GM21529 (cell line): Measurements from ENCODE around the gene ZSWIM6.

Source experiments
- ATAC-seq: cut with Tn5 transposase; IDR thresholded peaks from one replicate; pipeline ENCODE4 v1.9.1; 2021; ENCODE audit not compliant: unreplicated experiment

Gene ZSWIM6

DNA sequence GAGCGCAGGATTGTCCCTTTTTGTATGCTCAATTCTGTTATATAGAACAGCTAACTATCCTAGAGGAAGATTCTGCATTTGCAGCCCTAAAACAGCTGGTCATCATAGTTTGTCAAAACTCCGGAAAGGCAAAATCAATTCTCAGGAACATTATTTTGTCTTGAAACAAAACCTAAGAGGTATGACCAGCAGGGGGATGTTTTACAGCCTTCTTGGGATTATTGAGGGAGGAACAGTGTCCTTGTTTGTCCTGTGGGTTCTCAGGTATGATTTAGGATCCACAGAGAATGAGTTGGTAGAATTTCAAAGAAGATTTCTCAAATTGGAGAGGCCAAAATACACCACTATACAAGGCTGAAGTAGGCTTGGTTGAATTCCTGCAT lies 136.4 kb downstream of the ZSWIM6 start:
- ATAC-seq, result no peak

DNA sequence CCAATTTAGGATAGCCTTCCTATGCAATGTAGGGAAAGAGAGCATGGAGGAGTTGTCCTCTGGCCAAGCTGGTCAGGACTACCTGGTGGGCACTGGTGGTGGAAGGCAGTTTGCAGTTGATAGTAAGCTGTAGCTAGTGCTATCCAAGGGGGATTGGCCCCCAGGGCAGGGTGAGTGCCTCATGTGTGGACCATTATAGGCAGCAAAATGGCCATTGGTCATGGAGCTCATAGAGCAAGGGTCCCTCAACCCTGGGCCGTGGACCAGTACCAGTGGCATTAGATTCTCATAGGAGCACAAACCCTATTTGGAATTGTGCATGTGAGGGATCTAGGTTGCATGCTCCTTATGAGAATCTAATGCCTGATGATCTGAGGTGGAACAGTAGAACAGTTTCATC lies 139.3 kb downstream of the ZSWIM6 start:
- no peak for ATAC-seq

DNA sequence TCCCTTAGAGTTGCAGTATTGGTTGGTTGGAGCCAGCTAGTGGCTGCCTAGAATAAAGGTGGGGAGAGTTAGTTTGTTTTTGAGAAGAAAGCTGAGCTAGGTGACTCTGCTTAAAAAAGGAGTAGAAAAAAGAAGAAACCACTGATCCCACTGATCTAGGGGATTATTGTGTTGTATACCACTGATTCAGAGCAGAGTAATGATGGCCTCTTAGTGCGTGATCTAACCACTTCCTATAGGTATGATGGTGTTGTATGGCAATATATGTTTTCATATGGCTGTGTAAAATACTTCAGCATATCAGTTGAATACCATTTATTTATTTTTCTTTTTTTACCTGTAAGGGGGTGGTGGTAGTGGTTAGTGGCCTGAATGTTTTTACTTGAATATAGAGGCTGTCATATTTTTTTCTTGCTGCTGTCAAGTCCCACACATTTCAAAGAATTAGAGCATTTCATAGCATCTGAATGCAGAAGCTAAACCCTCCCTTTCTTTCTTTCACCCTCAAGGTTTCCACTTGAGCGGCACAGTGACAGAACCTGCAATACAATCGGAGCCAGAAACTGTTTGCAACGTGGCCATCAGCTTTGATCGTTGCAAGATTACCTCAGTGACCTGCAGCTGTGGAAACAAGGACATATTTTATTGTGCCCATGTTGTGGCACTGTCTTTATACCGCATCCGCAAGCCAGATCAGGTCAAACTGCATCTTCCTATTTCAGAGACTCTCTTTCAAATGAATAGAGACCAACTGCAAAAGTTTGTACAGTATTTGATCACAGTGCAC lies 140.3 kb downstream of the ZSWIM6 start:
- no peak for ATAC-seq

DNA sequence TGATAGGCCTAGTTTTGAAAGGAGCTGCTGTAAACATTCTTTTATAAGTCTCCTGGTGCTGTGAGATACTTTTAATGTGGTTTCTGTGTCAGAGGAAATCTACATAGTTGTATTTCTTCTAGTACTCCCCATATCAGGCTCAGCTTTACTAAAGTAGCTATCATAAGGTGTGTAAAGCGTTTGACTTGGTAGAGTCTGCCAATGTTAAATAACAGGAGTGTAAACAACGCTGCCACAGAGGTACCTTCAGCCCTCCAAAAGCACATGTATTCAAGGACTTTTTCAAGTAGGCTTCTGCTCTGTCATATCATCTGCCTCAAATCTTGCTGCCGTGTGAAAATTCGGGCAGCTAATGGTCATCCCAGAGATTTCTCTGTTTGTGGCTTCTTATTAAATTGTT lies 142.7 kb downstream of the ZSWIM6 start:
- ATAC-seq, result no peak

DNA sequence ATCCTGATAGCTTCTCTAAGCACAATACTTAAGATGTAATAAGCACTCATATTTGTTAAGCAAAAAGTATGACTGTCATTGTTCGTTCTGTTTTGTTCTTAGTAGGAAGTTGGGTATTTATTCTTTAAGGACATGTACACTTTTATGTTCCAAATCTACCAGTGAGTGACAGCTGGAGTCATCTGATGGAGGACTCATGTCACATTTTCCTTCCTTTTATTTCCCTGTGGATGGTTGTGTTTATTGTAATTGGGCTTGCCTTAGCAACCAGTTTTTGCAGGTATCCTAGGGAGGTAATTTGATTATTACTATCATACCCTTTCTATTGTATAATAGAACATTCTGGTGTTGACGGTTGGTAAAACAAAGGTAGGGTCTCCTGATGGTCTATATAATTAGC lies 145.7 kb downstream of the ZSWIM6 start:
- no peak for ATAC-seq

DNA sequence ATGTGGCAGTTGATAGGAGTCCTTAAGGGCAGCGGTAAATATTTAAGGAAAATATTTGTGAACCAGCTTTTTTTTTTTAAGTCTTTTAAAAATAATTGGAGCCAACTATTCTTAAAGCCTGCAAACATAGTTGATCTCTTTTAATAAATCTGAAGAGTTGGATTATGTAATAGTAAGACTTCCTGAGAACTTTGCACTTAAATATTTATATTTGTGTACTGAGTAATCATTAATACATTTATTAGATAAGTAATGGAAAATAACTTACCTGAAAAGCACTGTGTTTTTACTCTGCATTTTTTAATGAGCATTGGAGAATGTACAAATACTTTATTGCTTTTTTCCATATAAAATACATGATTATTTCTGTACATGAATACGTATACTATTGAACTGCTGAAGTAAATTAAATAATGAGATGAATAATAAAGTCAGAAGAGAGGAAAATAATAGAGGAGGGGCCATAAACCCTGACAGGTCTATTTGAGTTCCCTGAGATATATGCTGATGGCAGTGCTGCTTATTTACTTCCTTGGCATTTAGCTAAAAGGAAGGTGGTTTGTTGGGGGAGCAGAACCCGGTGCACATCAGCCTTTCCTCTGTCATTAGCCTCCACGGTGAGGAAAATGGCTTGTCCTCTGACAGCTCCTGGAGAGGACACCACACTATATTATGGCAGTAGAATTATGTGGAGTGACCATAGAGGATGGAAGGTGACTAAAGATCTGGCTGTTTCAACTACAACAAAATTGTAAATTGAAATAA lies 148.0 kb downstream of the ZSWIM6 start:
- no peak for ATAC-seq

DNA sequence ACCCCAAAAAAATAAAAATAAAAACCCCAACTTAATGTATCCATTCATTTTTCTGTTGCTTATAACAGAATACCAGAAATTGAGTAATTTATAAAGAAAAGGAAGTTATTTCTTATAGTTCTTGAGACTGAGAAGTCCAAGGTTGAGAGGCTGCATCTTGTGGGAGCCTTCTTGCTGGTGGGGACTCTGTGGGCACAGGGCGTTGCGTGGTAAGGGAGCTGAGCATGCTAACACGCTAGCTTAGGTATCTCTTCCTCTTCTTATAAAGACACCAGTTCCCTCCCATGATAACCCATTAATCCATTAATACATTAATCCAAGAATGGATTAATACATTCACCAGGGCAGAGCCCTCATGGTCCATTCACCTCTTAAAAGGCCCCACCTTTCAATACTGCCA lies 150.9 kb downstream of the ZSWIM6 start:
- no peak for ATAC-seq

DNA sequence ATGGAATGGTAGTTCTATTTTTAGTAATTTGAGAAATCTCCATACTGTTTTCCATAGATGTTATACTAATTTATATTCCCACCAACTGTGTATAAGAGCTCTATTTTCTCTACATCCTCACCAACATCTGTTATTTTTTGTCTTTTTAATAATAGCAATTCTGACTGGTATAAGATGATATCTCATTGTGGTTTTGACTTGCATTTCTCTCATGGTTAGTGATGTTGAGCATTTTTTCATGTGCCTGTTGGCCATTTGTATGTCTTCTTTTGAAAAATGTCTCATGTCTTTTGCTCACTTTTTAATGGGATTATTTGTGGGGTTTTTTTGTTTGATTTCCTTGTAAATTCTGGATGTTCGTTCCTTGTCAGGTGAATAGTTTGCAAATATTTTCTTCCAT lies 154.4 kb downstream of the ZSWIM6 start:
- no peak for ATAC-seq

DNA sequence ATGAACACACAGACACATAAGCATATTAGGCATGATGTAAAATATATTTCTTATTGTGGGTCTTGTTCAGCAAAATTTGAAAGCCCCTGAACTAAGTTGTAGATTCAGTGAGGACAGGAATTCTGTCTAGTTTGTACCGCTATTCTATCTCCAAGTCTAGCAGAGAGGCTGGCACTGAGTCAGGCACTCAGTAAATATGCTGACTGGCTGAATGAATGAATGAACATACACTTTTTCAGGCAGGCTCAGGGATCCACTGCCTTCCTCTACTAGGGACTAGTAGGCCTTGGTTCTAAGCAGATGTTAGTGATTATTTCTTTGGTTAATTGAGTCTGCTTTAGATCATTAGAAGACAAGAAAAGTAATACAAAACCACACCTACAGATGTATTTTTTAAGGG lies 157.5 kb downstream of the ZSWIM6 start:
- no peak for ATAC-seq

DNA sequence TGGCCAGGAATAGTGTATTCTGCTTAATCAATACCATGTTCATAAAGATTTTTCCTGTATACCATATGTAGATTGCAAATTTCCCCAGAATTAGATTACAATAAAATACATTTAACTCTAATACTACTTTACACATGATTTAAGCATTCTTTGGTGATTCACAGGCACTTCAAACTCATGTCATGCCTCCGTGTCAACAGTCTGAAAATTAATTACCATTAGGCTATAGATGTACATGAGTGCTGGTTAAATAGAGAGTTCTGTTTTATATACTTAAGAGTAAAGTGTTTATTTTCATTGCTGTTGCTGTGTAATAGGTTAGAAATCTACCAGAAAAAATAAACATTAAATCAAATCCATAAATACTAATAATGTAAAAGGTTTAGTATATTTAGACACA lies 159.8 kb downstream of the ZSWIM6 start:
- ATAC-seq, result no peak

DNA sequence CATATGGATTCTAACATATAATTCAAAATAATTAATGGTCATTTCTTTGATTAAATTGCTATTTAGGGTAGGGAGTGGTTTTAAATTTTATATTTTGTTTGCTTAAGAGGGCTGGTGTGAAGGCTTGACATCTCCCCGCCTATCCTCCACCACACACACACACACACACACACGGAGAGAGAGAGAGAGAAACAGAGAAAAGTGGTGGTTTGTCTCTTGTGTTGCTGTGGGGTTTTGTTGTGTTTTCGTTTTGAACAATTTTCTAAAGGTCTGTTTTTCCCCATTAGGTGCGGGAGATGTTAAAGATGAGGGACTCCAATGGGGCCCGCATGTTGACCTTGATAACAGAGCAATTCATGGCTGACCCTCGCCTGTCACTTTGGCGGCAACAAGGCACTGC lies 161.9 kb downstream of the ZSWIM6 start:
- ATAC-seq, result no peak

DNA sequence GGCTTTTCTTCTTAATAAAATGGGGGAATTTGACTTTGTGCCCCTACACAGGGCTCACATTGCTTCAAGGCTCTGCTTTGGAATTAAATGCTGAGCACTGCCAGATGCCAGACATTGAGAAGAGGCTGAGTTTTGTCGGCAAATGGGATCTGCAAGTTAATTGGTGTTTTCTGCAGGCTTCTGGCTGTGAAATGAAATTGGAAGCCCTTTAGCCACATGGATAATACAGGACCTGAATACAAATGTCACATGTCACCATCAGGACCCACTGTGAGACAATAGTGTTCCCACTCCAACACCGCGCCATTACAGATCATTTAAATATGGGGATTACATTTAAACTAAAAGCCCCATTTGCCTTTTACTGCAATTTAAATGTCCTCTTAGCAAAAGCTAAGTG lies 164.4 kb downstream of the ZSWIM6 start:
- no peak for ATAC-seq

DNA sequence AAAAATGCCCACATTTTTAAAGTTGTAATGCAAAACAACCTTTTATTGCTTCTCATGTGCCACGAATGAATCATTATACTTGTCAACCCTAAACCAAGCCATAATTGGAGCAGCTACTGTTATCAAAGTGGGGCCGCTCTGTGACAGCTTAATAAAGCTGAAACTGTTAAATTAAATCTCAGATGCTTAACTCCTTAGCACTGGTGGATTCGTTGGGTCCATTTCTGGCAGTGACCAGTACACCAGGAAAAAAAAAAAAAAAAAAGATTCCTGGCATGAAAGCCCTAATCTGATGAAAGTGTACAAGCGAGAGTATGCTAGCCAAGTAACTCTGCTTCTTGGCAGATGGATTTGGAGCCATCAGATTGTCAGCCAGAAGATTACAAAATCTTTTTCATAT lies 164.8 kb downstream of the ZSWIM6 start:
- no peak for ATAC-seq

DNA sequence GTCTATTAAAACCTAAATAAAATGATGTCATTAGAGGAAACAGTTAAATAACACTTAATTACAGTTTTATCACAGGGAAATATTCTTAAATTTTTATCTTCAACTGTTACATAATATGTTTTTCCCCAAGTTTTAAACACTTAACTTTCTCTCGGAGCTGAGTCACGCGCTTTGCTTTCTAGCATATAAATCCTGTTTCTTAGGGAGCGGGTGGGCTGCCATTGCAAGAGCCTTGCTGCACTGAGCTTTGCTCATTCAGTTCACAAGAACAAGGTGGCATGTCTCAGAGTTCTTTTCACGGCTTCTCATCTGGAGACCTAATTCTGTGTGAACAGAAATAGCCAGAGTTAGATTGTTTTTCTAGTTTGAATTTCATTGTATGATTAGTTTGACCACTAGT lies 166.1 kb downstream of the ZSWIM6 start:
- no peak for ATAC-seq

DNA sequence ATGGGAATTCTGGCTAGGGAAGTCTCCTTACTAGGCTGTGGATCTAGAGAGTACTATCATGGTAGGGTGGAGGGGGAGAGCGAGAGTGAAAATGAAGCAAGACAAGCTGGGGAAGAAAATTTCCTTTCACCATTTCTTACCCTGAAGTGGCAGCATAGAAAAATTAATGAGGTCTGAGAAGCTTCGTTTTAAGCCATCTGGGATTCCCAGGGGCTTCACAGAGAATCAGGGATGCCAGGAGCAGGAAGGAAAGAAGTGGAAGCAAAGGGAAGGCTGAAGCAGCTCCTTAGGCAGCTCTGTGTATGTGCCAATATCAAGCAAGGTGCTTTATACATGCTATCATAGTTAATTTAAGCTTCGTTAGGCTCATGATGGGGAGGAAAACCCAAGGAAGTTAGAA lies 169.9 kb downstream of the ZSWIM6 start:
- ATAC-seq, result no peak

DNA sequence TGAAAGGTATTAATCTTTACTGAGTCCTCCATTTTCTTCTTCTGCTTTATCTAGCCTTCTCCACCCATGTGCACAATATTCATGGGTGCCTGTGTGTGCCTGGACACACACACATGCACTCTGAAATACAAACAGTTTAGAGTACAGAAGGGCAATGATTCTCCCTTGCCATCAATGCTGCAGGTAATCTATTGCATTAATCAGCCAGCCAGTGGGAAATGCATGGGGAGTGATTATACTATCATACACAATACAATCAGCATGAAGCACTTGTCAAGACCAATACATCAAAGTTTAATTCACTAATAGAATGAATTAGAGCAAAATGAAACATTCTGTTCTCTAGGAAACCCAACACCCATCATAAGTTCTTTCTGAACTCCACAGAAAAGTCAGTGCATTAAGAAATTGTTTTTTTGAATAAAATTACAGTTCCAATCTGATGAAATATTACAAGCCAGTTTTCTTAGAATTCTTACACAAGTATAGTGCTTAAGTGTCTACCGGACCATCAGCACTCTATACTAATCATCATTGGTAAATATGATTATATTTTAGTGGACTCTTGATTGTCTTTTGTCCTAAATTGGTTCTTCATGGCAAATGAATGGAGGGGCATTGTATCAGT lies 172.2 kb downstream of the ZSWIM6 start:
- ATAC-seq, result no peak

DNA sequence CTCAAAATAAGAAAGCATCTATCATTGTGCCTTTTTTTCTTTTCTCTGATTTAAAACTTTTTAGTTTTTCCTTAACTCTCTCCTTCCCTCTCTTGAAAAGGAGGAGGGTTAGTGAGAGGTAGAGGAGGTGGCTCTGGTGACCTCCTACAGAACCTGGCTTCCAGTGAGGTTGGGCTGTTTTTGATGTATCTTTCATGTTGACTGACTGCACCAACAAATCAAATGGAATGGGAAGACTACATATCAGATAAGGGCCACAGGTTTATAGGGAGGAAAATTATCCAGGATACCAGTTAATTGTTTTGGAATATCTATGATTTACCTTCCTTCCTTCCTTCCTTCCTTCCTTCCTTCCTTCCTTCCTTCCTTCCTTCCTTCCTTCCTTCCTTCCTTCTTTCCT lies 173.2 kb downstream of the ZSWIM6 start:
- ATAC-seq, result no peak

DNA sequence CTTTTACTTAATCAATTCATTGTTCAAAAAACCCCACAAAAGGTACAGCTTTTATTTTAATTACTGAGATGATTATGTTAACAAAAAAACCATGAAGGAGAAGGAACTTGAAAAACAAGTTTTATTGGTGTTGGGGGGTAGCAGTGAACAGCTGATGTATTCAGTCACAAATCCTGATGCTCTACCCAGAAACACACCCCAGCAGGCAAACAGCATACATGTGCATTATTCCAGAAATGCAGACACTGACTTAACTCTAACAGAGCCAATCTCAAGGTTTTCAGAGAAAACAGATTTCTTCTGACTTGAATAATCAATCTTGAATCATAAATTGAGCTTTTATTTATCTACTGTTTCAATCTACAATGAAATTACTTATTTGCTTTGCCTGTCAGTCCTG lies 175.2 kb downstream of the ZSWIM6 start:
- no peak for ATAC-seq

DNA sequence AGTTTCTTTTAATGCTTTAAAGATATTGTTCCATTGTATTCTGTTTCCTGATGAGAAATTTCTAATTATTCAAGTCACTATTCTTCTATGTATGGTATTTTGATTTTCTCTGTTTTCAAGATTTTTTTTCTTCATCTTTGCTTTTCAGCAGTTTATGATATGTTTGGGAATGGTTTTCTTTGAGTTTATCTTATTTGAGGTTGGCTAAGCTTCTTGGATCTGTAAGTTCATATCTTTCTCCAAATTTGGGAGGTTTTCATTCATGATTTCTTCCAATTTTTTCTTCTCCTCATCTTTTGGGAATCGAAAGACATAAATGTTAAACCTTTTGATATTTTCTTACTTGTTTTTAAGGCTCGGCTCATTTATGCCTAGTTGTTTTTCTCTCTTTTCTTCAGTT lies 184.9 kb downstream of the ZSWIM6 start:
- ATAC-seq, result no peak

DNA sequence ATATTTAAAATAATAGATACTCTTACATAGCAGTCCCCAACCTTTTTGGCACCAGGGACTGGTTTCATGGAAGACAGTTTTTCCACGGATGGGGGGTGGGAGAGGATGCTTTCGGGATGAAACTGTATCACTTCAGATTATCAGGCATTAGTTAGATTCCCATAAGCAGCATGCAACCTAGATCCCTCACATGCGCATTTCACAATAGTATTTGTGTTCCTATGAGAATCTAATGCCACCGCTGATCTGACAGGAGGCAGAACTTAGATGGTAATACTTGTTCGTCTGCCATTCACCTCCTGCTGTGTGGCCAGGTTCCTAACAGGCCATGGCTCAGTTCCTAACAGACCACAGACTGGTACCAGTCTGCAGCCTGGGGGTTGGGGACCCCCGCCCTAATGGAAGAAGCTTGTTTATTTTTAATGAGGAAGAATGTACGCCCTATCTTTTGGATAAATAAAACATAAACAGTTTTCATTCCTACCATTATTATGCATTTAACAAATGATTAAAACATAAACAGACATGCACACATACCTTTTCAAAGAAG lies 187.7 kb downstream of the ZSWIM6 start:
- no peak for ATAC-seq

DNA sequence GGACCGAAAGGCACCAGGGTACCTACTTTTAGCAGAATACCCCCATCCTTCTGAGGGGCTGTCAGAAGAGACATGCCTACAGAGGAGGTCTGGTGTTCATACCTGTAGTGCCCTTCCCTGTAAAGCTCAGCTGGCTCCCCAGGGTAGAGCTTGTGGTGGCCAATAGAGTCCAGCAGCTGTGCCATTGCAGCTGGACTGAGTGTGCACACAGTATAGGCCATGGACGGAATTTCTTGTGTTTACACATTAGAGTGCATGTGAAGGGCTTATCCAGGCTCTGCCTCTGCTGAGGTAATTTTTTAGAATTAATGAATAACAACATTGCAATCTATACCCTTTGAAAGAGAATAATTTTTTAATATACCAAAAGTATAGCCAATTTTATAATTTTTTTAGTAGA lies 191.0 kb downstream of the ZSWIM6 start:
- ATAC-seq, result no peak

DNA sequence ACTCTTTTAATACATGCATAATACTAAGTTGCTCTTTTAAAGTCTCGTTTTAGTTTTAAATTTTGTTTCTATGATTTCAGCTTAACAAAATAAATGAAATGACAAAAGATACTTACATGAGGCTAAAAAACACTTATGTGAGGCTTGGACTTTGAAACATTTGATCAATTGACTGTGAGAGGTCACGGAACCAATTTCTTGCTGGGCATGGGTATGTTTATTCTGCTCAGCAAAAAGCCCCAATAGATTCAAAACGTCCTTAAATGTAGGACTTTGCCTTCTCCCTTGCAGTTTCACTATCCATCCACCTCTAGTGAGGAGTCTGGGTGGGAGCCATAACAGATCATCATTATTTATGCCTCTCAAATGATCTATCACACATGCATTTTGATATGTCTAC lies 191.9 kb downstream of the ZSWIM6 start:
- no peak for ATAC-seq
